CMK (cell line): ENCODE data around the gene MYO9B.
A peak's percentile ranks its signal among the peaks of the same experiment; 100 is the strongest.

Experiments used
- DNase-seq: peaks from one replicate; pipeline ENCODE4 v3.0.0-alpha.2; 2010; ENCODE audit warnings: low read depth

Gene MYO9B

GRCh38 chr19:17215127-17215971 is 139.8 kb downstream of the MYO9B start, which contains the start of gene USE1:
TSS of gene USE1 (plus strand) at chr19:17215357. CDS start at chr19:17215406, 49 bp downstream.
- peak; percentile 76 for DNase-seq

GRCh38 chr19:17216058-17216670 is 140.6 kb downstream of the MYO9B start:
- no peak for DNase-seq

- no peak for DNase-seq
These were observed 143.7 kb downstream of the MYO9B start for GRCh38 chr19:17219286-17219685.

DNA sequence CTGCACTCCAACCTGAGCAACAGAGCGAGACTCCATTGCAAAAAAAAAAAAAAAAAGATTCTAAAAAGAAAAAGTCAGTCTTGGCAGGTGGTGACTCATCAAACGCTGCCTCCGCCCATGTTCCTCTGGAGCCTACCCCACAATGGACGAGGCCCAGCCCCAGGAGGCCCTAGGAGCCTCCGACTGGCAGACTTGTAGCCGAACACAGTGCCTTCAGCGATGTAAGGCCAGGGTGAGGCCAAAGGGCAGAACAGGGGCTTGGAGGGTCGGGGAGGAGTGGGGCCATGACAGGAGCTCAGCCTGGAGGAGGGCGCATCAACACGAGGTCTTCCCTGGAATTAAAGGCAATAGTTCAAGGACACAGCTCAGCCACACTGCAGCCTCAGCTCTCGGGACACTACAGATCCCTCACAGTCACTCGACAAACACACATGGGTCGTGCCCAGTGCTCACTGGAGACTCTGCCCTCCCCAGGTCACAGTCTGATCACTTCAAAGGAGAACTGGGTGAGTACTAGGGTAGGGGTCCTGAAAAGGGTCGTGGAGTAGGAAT is 144.7 kb downstream of the MYO9B start:
- DNase-seq: no peak

DNA sequence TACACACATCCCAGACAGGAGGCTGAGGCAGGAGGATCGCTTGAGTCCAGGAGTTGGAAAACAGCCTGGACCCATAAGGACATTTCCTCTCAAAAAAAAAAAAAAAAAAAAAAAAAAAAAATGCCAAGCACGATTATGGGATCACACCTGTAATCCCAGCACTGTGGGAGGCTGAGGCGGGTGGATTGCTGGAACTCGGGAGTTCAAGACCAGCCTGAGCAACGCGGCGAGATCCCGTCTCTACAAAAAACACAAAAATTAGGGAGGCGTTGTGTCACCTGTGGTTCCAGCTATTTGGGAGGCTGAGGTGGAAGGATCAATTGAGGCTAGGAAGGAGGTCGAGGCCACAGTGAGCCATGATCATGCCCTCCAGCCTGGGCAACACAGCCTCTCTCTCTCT is 149.5 kb downstream of the MYO9B start:
- DNase-seq: no peak

DNA sequence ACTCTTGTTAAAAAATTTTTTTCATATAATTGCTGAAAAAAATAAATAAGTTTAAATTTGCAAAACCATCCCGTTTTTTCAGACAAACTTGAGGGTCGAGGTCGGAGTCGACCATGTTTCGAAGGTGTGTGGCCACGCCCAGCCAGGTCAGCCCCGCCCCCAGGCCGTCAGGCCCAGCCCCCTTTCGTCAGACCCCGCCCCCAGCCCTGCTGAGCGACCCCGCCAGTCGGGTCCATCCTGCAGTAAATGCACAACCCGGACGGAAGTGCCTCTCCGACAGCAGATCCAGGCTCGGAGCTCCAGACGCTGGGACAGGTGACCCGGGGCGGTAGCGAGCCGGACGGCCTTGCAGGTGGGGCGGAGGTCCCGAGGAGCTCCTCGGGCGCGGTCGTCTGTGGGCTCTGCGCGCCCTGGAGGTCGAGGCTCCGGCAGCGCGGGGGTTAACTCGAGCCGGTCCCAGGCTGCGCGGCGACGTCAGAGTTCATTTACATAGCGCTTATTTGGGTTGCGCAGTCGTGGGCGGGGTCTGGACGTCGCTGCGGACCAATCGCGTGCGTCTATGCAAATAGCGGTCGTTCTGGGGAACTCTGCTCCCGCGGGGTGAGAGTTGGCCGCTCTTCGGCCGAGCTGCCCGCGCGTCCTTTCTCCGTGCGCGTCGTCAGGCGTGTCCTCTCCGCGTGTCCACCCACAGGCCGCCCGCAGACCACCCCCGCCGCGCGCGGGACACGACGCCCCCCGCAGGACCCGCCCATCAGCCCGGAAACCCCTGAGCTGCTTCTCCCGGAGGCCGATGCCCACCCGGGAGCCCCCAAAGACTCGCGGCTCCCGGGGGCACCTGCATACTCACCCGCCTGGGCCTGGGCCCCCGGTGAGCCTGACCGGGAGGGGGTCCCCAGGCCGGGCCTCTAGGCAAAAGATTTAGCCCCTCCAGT is 150.7 kb downstream of the MYO9B start, which contains the start of gene OCEL1:
Gene OCEL1, plus strand, starts transcription at position 225 of the 932 bp plus-strand sequence. Its CDS starts 22 bp downstream, at position 247.
- peak; percentile 88 for DNase-seq

- no peak for DNase-seq
These were observed 152.3 kb downstream of the MYO9B start for GRCh38 chr19:17227798-17228367.

DNA sequence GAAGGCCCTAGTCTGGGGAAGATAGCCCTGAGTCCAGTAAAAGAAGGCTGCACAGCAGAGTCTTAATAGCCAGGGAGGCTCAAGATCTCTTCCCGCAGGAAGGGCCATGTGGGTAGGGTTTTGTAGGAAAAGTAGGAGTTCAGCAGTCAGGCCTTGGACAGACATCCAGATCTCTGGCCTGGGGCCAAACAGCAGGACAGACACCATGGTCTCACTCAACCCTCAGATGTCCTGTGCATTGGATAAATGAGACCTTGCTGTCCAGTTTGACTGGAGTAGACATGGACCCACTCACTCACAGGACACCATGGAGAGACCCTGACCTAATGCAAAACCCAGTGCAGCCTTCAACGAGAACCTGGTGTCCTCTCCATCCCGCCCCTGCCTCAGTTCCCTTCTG is 154.3 kb downstream of the MYO9B start:
- no peak for DNase-seq

- no peak for DNase-seq
These were observed 156.7 kb downstream of the MYO9B start for GRCh38 chr19:17232258-17232657.

- no peak for DNase-seq
These were observed 159.3 kb downstream of the MYO9B start for GRCh38 chr19:17234911-17235299.

- no peak for DNase-seq
These were observed 159.9 kb downstream of the MYO9B start for GRCh38 chr19:17235300-17235970.

DNA sequence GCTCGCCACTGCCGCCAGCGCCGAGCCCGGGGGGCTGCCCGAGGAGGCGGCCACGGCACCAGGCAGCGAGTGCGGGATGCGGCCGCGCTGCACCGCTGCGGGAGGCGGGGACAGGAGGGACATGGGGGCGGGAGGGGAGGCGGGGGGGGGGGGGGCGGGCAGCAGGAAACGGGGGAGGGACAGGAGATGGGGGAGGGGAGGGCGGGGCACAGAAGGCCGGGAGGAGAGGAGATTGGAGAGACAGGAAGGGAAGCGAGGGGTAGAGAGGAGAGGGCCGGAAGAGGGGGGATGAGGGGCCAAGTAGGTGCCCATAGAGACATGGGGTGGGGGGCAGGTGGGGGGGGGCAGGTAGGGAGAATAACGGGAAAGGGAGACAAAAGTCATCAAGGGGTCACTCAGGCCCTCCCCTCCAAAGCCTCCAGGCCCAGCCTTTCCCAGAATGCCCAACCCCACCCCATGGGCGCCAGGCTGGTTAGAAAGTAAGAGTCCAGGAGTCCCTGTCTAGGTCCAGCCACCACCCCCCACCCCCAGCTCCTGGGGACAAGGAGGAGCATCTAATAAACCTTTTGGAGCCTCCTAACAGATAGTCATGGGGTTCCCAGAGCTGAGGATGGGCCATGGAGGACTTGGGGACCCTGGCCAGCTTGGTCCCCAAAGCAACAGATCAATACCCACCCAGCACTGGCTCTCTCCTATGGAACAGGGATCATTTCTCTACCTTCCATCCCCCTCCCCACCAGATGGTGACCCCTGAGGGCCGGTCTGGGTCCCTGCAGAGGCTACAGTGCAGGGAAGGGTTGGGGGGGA is 160.6 kb downstream of the MYO9B start:
- no peak for DNase-seq

DNA sequence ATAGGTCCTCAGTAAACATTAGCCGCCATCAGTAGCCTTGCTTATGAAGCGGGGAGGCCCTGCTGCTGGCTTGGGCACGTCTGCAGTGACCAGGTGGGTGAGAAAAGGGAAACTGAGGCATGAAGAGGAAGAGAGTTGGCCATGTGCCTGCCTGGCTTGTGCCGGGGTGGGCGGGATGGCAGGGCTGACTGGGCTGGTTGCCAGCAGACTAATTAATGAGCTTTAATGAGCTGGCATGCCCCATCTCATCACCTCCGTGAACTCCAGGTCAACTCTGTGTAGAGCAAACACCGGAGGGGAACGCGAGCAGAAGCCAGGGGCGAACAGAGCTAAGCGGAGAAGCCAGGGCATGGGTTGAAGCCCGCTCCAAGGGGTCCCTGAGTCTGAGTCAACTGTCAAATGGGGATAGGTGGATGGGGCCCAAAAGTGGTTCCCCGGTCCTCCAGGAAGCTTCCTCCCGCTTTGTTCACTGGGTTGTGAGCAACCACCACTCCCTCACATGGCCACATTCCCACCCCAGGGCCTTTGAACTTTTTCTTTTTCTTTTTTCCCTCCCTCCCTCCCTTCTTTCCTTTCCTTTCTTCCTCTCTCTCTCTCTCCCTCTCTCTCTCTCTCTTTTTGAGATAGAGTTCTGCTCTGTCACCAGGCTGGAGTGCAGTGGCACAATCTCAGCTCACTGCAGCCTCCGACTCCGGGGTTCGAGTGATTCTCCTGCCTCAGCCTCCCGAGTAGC is 161.4 kb downstream of the MYO9B start:
- no peak for DNase-seq

GRCh38 chr19:17237747-17238706 is 162.4 kb downstream of the MYO9B start:
- DNase-seq: no peak

- no peak for DNase-seq
These were observed 164.6 kb downstream of the MYO9B start for GRCh38 chr19:17240062-17240752.

- no peak for DNase-seq
These were observed 165.3 kb downstream of the MYO9B start for GRCh38 chr19:17240826-17241399.
